Hepatocyte (in vitro differentiated cells): ENCODE measurements around the gene IQGAP2.

ENCODE experiments used
- CTCF ChIP-seq: fragments of 200-600 bp; sonication (generic); IDR thresholded peaks from 2 replicates; pipeline ENCODE4 v1.5.1; 2016; ENCODE audit warnings: antibody characterized with exemption, mild to moderate bottlenecking; ENCODE audit not compliant: poor library complexity
- EZH2 ChIP-seq: fragments of 200-600 bp; sonication (generic); IDR thresholded peaks from 2 replicates; pipeline ENCODE4 v1.6.1; 2016; ENCODE audit warnings: antibody characterized with exemption, mild to moderate bottlenecking, borderline replicate concordance
- EZH2phosphoT487 ChIP-seq: fragments of 200-600 bp; sonication (generic); IDR thresholded peaks from one replicate; pipeline ENCODE4 v1.6.1; 2018; ENCODE audit warnings: antibody characterized with exemption, mild to moderate bottlenecking, low read depth, moderate library complexity; ENCODE audit not compliant: unreplicated experiment, severe bottlenecking

- TF ChIP-seq EZH2 = no peak
- TF ChIP-seq CTCF = no peak
- TF ChIP-seq EZH2phosphoT487 = no peak
Measured at GRCh38 chr5:76521240-76521758, 118.2 kb downstream of the IQGAP2 start.
